H9 (cell line): ENCODE data around the gene R3HDML. TPM values are rescaled to one million over a fixed set of nuclear protein-coding genes. Genes with fewer than 3 reads are reported as not detected.

Experiments used
- DNase-seq: peaks from one replicate; pipeline ENCODE4 v3.0.0-alpha.2; 2017
- H2AFZ ChIP-seq: one replicate; pipeline ENCODE4 v1.6.1; 2013; ENCODE audit warnings: mild to moderate bottlenecking, low read length, control low read depth, moderate library complexity
- H2AK5ac ChIP-seq: 2 replicates; pipeline ENCODE4 v1.6.1; 2013; ENCODE audit warnings: low read length, control low read depth, mixed read lengths; ENCODE audit not compliant: insufficient read length
- H2BK120ac ChIP-seq: one replicate; pipeline ENCODE4 v1.6.1; 2013; ENCODE audit warnings: low read depth, mild to moderate bottlenecking, low read length, control low read depth, inconsistent platforms; ENCODE audit not compliant: poor library complexity, severe bottlenecking
- H2BK12ac ChIP-seq: 2 replicates; pipeline ENCODE4 v1.6.1; 2013; ENCODE audit warnings: low read length, control low read depth, mixed read lengths, low read depth; ENCODE audit not compliant: insufficient read length
- H2BK15ac ChIP-seq: 2 replicates; pipeline ENCODE4 v1.6.1; 2013; ENCODE audit warnings: low read depth, low read length, control low read depth
- H2BK20ac ChIP-seq: one replicate; pipeline ENCODE4 v1.6.1; 2013; ENCODE audit warnings: low read depth, mild to moderate bottlenecking, low read length, control low read depth, inconsistent platforms; ENCODE audit not compliant: poor library complexity, severe bottlenecking
- H2BK5ac ChIP-seq: 2 replicates; pipeline ENCODE4 v1.6.1; 2013; ENCODE audit warnings: low read length, control low read depth, mixed read lengths; ENCODE audit not compliant: insufficient read length
- H3K14ac ChIP-seq: 2 replicates; pipeline ENCODE4 v1.6.1; 2013; ENCODE audit warnings: low read length, control low read depth; ENCODE audit not compliant: insufficient read depth
- H3K18ac ChIP-seq: 2 replicates; pipeline ENCODE4 v1.6.1; 2013; ENCODE audit warnings: low read depth, mild to moderate bottlenecking, mixed read lengths, low read length, control low read depth; ENCODE audit not compliant: insufficient read length
- H3K23ac ChIP-seq: 2 replicates; pipeline ENCODE4 v1.6.1; 2013; ENCODE audit warnings: low read length, control low read depth, mixed read lengths, low read depth; ENCODE audit not compliant: insufficient read length
- H3K23me2 ChIP-seq: 2 replicates; pipeline ENCODE4 v1.6.1; 2013; ENCODE audit warnings: low read depth, mild to moderate bottlenecking, mixed read lengths, low read length, control low read depth; ENCODE audit not compliant: insufficient read length, poor library complexity, severe bottlenecking
- H3K27ac ChIP-seq: 2 replicates; pipeline ENCODE4 v1.5.1; 2013; ENCODE audit warnings: low read length, control low read depth, mixed read lengths, low read depth; ENCODE audit not compliant: insufficient read length
- H3K27me3 ChIP-seq: 2 replicates; pipeline ENCODE4 v1.6.1; 2013; ENCODE audit warnings: low read length, control low read depth, inconsistent platforms; ENCODE audit not compliant: insufficient read depth
- H3K4ac ChIP-seq: 2 replicates; pipeline ENCODE4 v1.6.1; 2013; ENCODE audit warnings: low read depth, mild to moderate bottlenecking, control low read depth, inconsistent platforms, low read length, moderate library complexity
- H3K4me1 ChIP-seq: 2 replicates; pipeline ENCODE4 v1.6.1; 2013; ENCODE audit warnings: low read length, control low read depth, inconsistent platforms; ENCODE audit not compliant: insufficient read depth
- H3K4me2 ChIP-seq: 2 replicates; pipeline ENCODE4 v1.6.1; 2013; ENCODE audit warnings: low read length, control low read depth, mixed read lengths; ENCODE audit not compliant: insufficient read length, insufficient read depth
- H3K56ac ChIP-seq: 2 replicates; pipeline ENCODE4 v1.6.1; 2013; ENCODE audit warnings: low read depth, mild to moderate bottlenecking, mixed read lengths, low read length, control low read depth; ENCODE audit not compliant: insufficient read length
- H3K79me1 ChIP-seq: 2 replicates; pipeline ENCODE4 v1.6.1; 2013; ENCODE audit warnings: low read depth, mild to moderate bottlenecking, moderate library complexity, low read length, control low read depth, inconsistent platforms; ENCODE audit not compliant: insufficient read depth, poor library complexity, severe bottlenecking
- H3K79me2 ChIP-seq: 2 replicates; pipeline ENCODE4 v1.6.1; 2013; ENCODE audit warnings: low read length, control low read depth, inconsistent platforms; ENCODE audit not compliant: insufficient read depth
- H3K9ac ChIP-seq: 2 replicates; pipeline ENCODE4 v1.6.1; 2013; ENCODE audit warnings: low read length, control low read depth, mixed read lengths; ENCODE audit not compliant: insufficient read length; ENCODE audit errors: extremely low read depth
- H3K9me3 ChIP-seq: one replicate; pipeline ENCODE4 v1.6.1; 2013; ENCODE audit warnings: low read depth, low read length, inconsistent platforms; ENCODE audit not compliant: control insufficient read depth
- H3T11ph ChIP-seq: one replicate; pipeline ENCODE4 v1.6.1; 2013; ENCODE audit warnings: mild to moderate bottlenecking, low read length, control low read depth, inconsistent platforms
- H4K20me1 ChIP-seq: one replicate; pipeline ENCODE4 v1.6.1; 2013; ENCODE audit not compliant: control insufficient read depth, insufficient read length, insufficient read depth
- H4K5ac ChIP-seq: 2 replicates; pipeline ENCODE4 v1.6.1; 2013; ENCODE audit warnings: low read depth, mild to moderate bottlenecking, mixed read lengths, low read length, control low read depth; ENCODE audit not compliant: insufficient read length
- H4K8ac ChIP-seq: replicated peaks from 2 replicates; pipeline ENCODE4 v1.6.1; 2013; ENCODE audit warnings: low read length, control low read depth, mixed read lengths, low read depth; ENCODE audit not compliant: insufficient read length
- H4K91ac ChIP-seq: 2 replicates; pipeline ENCODE4 v1.6.1; 2013; ENCODE audit warnings: low read depth, mild to moderate bottlenecking, moderate library complexity, mixed read lengths, low read length, control low read depth; ENCODE audit not compliant: insufficient read length
- H3K27ac Mint-ChIP-seq, 3 experiments: 2 replicates in 2 of 3; 3 replicates in 1 of 3; pipeline ENCODE4 v1.8.0; 2020 to 2021; ENCODE audit warnings: mixed read lengths in 3 of 3, mild to moderate bottlenecking in 1 of 3, moderate library complexity in 1 of 3
- H3K27me3 Mint-ChIP-seq: 2 replicates; pipeline ENCODE4 v1.8.0; 2021; ENCODE audit warnings: low read depth, mild to moderate bottlenecking, moderate library complexity, mixed read lengths
- H3K36me3 Mint-ChIP-seq, 3 experiments: 2 replicates in 2 of 3; 3 replicates in 1 of 3; pipeline ENCODE4 v1.8.0; 2020 to 2021; ENCODE audit warnings: low read depth in 3 of 3, mixed read lengths in 3 of 3; ENCODE audit not compliant: insufficient read depth in 1 of 3
- H3K4me1 Mint-ChIP-seq, 2 experiments: 2 replicates each; pipeline ENCODE4 v1.8.0; 2020; ENCODE audit warnings: mixed read lengths in 2 of 2
- H3K4me3 Mint-ChIP-seq, 2 experiments: 2 replicates in 1 of 2; 3 replicates in 1 of 2; pipeline ENCODE4 v1.8.0; 2020 to 2021; ENCODE audit warnings: mild to moderate bottlenecking in 2 of 2, mixed read lengths in 2 of 2, moderate library complexity in 1 of 2
- H3K9me3 Mint-ChIP-seq, 2 experiments: 2 replicates in 1 of 2; 3 replicates in 1 of 2; pipeline ENCODE4 v1.8.0; 2020; ENCODE audit warnings: mild to moderate bottlenecking in 2 of 2, mixed read lengths in 2 of 2, moderate library complexity in 1 of 2
- CTCF ChIP-seq: fragments of 200-600 bp; sonication (generic); conservative IDR thresholded peaks from 3 replicates; pipeline ENCODE4 v1.8.0; 2021; ENCODE audit warnings: antibody characterized with exemption, mild to moderate bottlenecking
- WGBS: extraction: QIAGEN DNeasy Blood & Tissue Kit; methylation state at CpG from one replicate; pipeline ENCODE4 v1.1.7; 2013; ENCODE audit warnings: missing lambda C conversion rate, low lambda C conversion rate, mixed read lengths; ENCODE audit not compliant: insufficient read length; ENCODE audit errors: extremely low coverage; 5-methylcytosine and 5-hydroxymethylcytosine counted together
- total RNA-seq: library from RNA; stranded (reverse); gene quantifications from 2 replicates; pipeline ENCODE4 v1.2.1, GENCODE V29; 2021

R3HDML gene
- total RNA-seq, 1 experiment from 2014 or later, result not detected

- no peaks in the 10 kb centered on the region for H3K27me3 ChIP-seq
- no peak overlapping the region for H2BK12ac ChIP-seq
- H2AFZ ChIP-seq, result no peak overlapping the region
- no peak overlapping the region for H2BK120ac ChIP-seq
- WGBS, result no CpG with 5 or more reads among the region's 3 CpGs
- Mint-ChIP-seq H3K4me1 (peaks cover 0 to 4% of the 10 kb centered on the region in 2 experiments; a peak in 1 of 4 replicates), H3K9me3 (no peaks in the 10 kb centered on the region; a peak in 1 of 5 replicates), H3K27ac (no peak overlapping the region), H3K27me3 (peaks cover 2% of the 10 kb centered on the region), H3K36me3 (no peaks in the 10 kb centered on the region), H3K4me3 (no peak overlapping the region)
- H3K18ac ChIP-seq, result no peak overlapping the region
- DNase-seq, result no peak
- H3K9ac ChIP-seq, result no peak overlapping the region
- no peak overlapping the region for H2BK20ac ChIP-seq
- H3K4ac ChIP-seq, result no peak overlapping the region
- no peaks in the 10 kb centered on the region for H3K79me2 ChIP-seq
- H3K4me1 ChIP-seq, result no peaks in the 10 kb centered on the region
- H3K27ac ChIP-seq, result no peak overlapping the region
- no peak overlapping the region for H2BK5ac ChIP-seq
- H2AK5ac ChIP-seq, result no peak overlapping the region
- H3T11ph ChIP-seq, result no peak overlapping the region
- no peaks in the 10 kb centered on the region for H3K23me2 ChIP-seq
- H4K5ac ChIP-seq, result no peak overlapping the region
- no peak overlapping the region for H3K4me2 ChIP-seq
- no peak overlapping the region for H4K91ac ChIP-seq
- no peak overlapping the region for H3K23ac ChIP-seq
- H3K56ac ChIP-seq, result no peak overlapping the region
- TF ChIP-seq CTCF, result no peak
- no peaks in the 10 kb centered on the region for H4K20me1 ChIP-seq
- H3K9me3 ChIP-seq, result no peaks in the 10 kb centered on the region
- H2BK15ac ChIP-seq, result no peak overlapping the region
- H3K79me1 ChIP-seq, result no peaks in the 10 kb centered on the region
- H3K14ac ChIP-seq, result no peak overlapping the region
- no peak overlapping the region for H4K8ac ChIP-seq
Observed at GRCh38 chr20:44361021-44361420, 24.2 kb downstream of the R3HDML start.
